OCI-LY7 (cell line): ENCODE results near the gene TIMP3. TPM values are rescaled to one million over a fixed set of nuclear protein-coding genes. Genes with fewer than 3 reads are reported as not detected.

Experiments
- BruUV-seq: library from RNA; stranded (reverse); fragments of 400-500 nt; replicated peaks from 2 replicates; lab custom pipeline; 2021; lab: Mats Ljungman, UMichigan
- CTCF ChIA-PET: fragments of 300-600 bp; sonication (Branson Sonifier 250); formaldehyde crosslinking; loops from one replicate; lab custom pipeline; 2022; ENCODE audit warnings: antibody characterized with exemption; ENCODE audit not compliant: unreplicated experiment; lab: Charles Lee
- POLR2A ChIA-PET: fragments of 300-600 bp; sonication (Branson Sonifier 250); formaldehyde crosslinking; loops from one replicate; lab custom pipeline; 2022; ENCODE audit warnings: antibody characterized with exemption; lab: Charles Lee
- DNase-seq: peaks from one replicate; pipeline ENCODE4 v3.0.0-alpha.2; 2015; ENCODE audit warnings: low spot score
- H2AFZ ChIP-seq: fragments of 200-600 bp; sonication (generic), shearing (Covaris generic); 2 replicates; pipeline ENCODE4 v1.6.1; 2014; ENCODE audit warnings: mild to moderate bottlenecking, antibody characterized with exemption, low read length, moderate library complexity
- H3K27ac ChIP-seq: fragments of 200-600 bp; sonication (generic); 2 replicates; pipeline ENCODE4 v1.5.1; 2014; ENCODE audit warnings: mixed run types, low read depth, mild to moderate bottlenecking, moderate library complexity, low read length, inconsistent platforms; ENCODE audit not compliant: poor library complexity, severe bottlenecking
- H3K36me3 ChIP-seq: fragments of 200-600 bp; sonication (generic); 2 replicates; pipeline ENCODE4 v1.6.1; 2014; ENCODE audit warnings: mild to moderate bottlenecking, antibody characterized with exemption, low read length, moderate library complexity, mixed read lengths; ENCODE audit not compliant: insufficient read depth
- H3K4me1 ChIP-seq: fragments of 200-600 bp; sonication (generic); 2 replicates; pipeline ENCODE4 v1.5.1; 2014; ENCODE audit warnings: mild to moderate bottlenecking, low read length; ENCODE audit not compliant: insufficient read depth, poor library complexity, severe bottlenecking
- H3K4me2 ChIP-seq: fragments of 200-600 bp; sonication (generic); 2 replicates; pipeline ENCODE4 v1.6.1; 2014; ENCODE audit warnings: mild to moderate bottlenecking, low read length
- H3K4me3 ChIP-seq: fragments of 200-600 bp; sonication (generic); 2 replicates; pipeline ENCODE4 v1.5.1; 2014; ENCODE audit warnings: mild to moderate bottlenecking, low read depth, low read length; ENCODE audit not compliant: poor library complexity, severe bottlenecking
- H3K79me2 ChIP-seq: fragments of 200-600 bp; sonication (generic); 2 replicates; pipeline ENCODE4 v1.6.1; 2016; ENCODE audit warnings: low read depth, mild to moderate bottlenecking, low read length, moderate library complexity, mixed read lengths; ENCODE audit not compliant: insufficient read depth
- H3K9me2 ChIP-seq: fragments of 200-600 bp; sonication (generic); 2 replicates; pipeline ENCODE4 v1.6.1; 2016; ENCODE audit warnings: mild to moderate bottlenecking, low read length, mixed read lengths; ENCODE audit not compliant: insufficient read depth
- H3K9me3 ChIP-seq: fragments of 200-600 bp; sonication (generic); 2 replicates; pipeline ENCODE4 v1.6.1; 2014; ENCODE audit warnings: mild to moderate bottlenecking, mixed run types, low read length, mixed read lengths
- H4K20me1 ChIP-seq: fragments of 200-600 bp; sonication (generic); 2 replicates; pipeline ENCODE4 v1.6.1; 2014; ENCODE audit warnings: mild to moderate bottlenecking, antibody characterized with exemption, low read length, moderate library complexity, mixed read lengths; ENCODE audit not compliant: insufficient read depth
- EZH2phosphoT487 ChIP-seq: fragments of 200-600 bp; sonication (generic); IDR thresholded peaks from 2 replicates; pipeline ENCODE4 v1.6.1; 2018; ENCODE audit warnings: low read depth, borderline replicate concordance, mild to moderate bottlenecking, mixed run types, antibody characterized with exemption, low read length, moderate library complexity, mixed read lengths
- intact Hi-C: fragments of 100-400 bp; cut with micrococcal nuclease; formaldehyde crosslinking; loops from one replicate; pipeline ENCODE4 v1.10.0; 2022; ENCODE audit not compliant: unreplicated experiment
- total RNA-seq, 2 experiments: library from RNA; depleted of rRNA in 1 of 2; stranded (reverse); fragments of >200 nt in 1 of 2; shearing (Covaris generic) in 1 of 2; gene quantifications; 2 replicates each; pipeline ENCODE4 v1.2.3, GENCODE V29; 2014 to 2022
- TF ChIP-seq, protein P1 (sequence below): fragments of 200-600 bp; sonication (generic); conservative IDR thresholded peaks from 2 replicates; pipeline ENCODE4 v1.5.1; 2014; ENCODE audit warnings: mild to moderate bottlenecking, antibody characterized with exemption, low read length, moderate library complexity, mixed read lengths

The TIMP3 gene
- total RNA-seq, 2 experiments from 2014 or later = not detected

- H3K9me2 ChIP-seq = no peaks in the 10 kb centered on the region
- TF ChIP-seq, protein P1, sequence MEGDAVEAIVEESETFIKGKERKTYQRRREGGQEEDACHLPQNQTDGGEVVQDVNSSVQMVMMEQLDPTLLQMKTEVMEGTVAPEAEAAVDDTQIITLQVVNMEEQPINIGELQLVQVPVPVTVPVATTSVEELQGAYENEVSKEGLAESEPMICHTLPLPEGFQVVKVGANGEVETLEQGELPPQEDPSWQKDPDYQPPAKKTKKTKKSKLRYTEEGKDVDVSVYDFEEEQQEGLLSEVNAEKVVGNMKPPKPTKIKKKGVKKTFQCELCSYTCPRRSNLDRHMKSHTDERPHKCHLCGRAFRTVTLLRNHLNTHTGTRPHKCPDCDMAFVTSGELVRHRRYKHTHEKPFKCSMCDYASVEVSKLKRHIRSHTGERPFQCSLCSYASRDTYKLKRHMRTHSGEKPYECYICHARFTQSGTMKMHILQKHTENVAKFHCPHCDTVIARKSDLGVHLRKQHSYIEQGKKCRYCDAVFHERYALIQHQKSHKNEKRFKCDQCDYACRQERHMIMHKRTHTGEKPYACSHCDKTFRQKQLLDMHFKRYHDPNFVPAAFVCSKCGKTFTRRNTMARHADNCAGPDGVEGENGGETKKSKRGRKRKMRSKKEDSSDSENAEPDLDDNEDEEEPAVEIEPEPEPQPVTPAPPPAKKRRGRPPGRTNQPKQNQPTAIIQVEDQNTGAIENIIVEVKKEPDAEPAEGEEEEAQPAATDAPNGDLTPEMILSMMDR = no peak
- TF ChIP-seq EZH2phosphoT487 = no peak
- H3K79me2 ChIP-seq = no peaks in the 10 kb centered on the region
- intact Hi-C loops = no loop called here
- no peaks in the 10 kb centered on the region for H4K20me1 ChIP-seq
- no peaks in the 10 kb centered on the region for H3K36me3 ChIP-seq
- H2AFZ ChIP-seq = no peak overlapping the region
- no peak overlapping the region for H3K4me2 ChIP-seq
- no peak overlapping the region for H3K27ac ChIP-seq
- ChIA-PET POLR2A (no interaction called here), CTCF (no interaction called here)
- DNase-seq = no peak
- BruUV-seq = no TSS peak
- H3K4me3 ChIP-seq = no peak overlapping the region
- H3K4me1 ChIP-seq = no peaks in the 10 kb centered on the region
- H3K9me3 ChIP-seq = no peaks in the 10 kb centered on the region
These were observed 10.4 kb upstream of the TIMP3 start for GRCh38 chr22:32791056-32791455.

- ChIA-PET POLR2A (no interaction called here), CTCF (no interaction called here)
- no peaks in the 10 kb centered on the region for H3K9me2 ChIP-seq
- no peak for DNase-seq
- no peaks in the 10 kb centered on the region for H3K4me1 ChIP-seq
- intact Hi-C loops = no loop called here
- H3K27ac ChIP-seq = no peak overlapping the region
- BruUV-seq = no TSS peak
- H2AFZ ChIP-seq = no peak overlapping the region
- H3K79me2 ChIP-seq = no peaks in the 10 kb centered on the region
- no peak overlapping the region for H3K4me2 ChIP-seq
- no peaks in the 10 kb centered on the region for H3K9me3 ChIP-seq
- no peak overlapping the region for H3K4me3 ChIP-seq
- H3K36me3 ChIP-seq = no peaks in the 10 kb centered on the region
- no peaks in the 10 kb centered on the region for H4K20me1 ChIP-seq
- TF ChIP-seq, protein P1 = no peak
- no peak for TF ChIP-seq EZH2phosphoT487
These were observed 10.0 kb upstream of the TIMP3 start for GRCh38 chr22:32791485-32791884.

- Histone ChIP-seq H3K9me2 (no peaks in the 10 kb centered on the region), H3K4me3 (no peak overlapping the region), H3K9me3 (no peaks in the 10 kb centered on the region), H3K36me3 (no peaks in the 10 kb centered on the region), H2AFZ (no peak overlapping the region), H3K4me2 (no peak overlapping the region), H3K27ac (no peak overlapping the region), H4K20me1 (no peaks in the 10 kb centered on the region), H3K4me1 (no peaks in the 10 kb centered on the region), H3K79me2 (no peaks in the 10 kb centered on the region)
- intact Hi-C loops = no loop called here
- CTCF ChIA-PET = no interaction called here
- TF ChIP-seq, protein P1 = no peak
- no peak for TF ChIP-seq EZH2phosphoT487
- no TSS peak for BruUV-seq
- POLR2A ChIA-PET = no interaction called here
- no peak for DNase-seq
These were observed 7.9 kb upstream of the TIMP3 start for GRCh38 chr22:32793589-32793988.
